ENCODE measurements around the gene ZNF556. TPM values are rescaled to one million over a fixed set of nuclear protein-coding genes. Genes with fewer than 3 reads are reported as not detected.
"Not testable (repeated sequence)": the region's sequence is repeated elsewhere in the genome, so short reads cannot be mapped to it uniquely, and the experiment has no call there.

Gene ZNF556
- total RNA-seq, 4 donors from 2014 or later: 0.27 to 0.47 (median 0.27) TPM; not detected in 1

- TF ChIP-seq POLR2AphosphoS5 (IDR thresholded peaks at IDR 0.05) (no peak), POLR2A (IDR thresholded peaks at IDR 0.05) (no peak), CTCF (IDR thresholded peaks at IDR 0.05) (no peak), EP300 (IDR thresholded peaks at IDR 0.05) (no peak)
- Histone ChIP-seq H3K36me3 (no peaks in the 10 kb centered on the region), H3K27me3 (no peaks in the 10 kb centered on the region), H3K9me3 (peaks cover 0 to 17% (median 0%) of the 10 kb centered on the region in 3 donors), H3K4me1 (no peaks in the 10 kb centered on the region), H3K27ac (no peak overlapping the region), H3K4me3 (no peak overlapping the region)
- 62 to 76% methylated on average over 8 of the region's 10 CpGs for WGBS, 2 donors (ENCODE audit: low coverage in 1 of 2)
- ATAC-seq: no peak
Measured at GRCh38 chr19:2863816-2864215, 3.3 kb upstream of the ZNF556 start.

GRCh38 chr19:2865334-2866100, 1.6 kb upstream of the ZNF556 start:
- 61 to 80% methylated on average over 10 to 11 of the region's 12 CpGs for WGBS, 2 donors (ENCODE audit: low coverage in 1 of 2)
- ATAC-seq: no peak

DNA sequence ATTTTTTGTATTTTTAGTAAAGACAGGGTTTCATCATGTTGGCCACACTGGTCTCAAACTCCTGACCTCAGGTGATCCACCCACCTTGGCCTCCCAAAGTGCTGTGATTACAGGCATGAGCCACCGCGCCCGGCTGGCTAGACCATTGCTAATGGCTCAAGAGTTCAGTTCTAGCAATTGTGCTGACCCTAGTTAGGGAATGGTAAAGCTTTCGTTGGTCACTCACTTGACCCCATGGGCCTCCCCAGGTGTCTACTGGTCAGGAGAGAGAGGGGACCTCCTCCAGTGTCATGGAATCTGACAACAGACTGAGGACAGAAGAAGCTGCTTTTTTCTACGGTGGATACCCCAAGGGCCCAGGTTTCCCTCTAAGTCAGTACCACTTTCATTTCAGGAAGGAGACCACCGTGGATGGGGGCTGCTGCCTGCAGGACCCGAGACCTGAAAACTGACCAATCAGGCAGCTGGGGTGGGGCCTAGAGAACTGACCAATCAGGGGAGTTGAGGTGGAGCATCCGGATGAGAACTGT, 575 bp upstream of the ZNF556 start:
- 80% methylated on average over 1 of the region's 8 CpGs; no CpG with 5 or more reads in 1 of the 2 donors for WGBS, 2 donors (ENCODE audit: low coverage in 1 of 2)
- Histone ChIP-seq H3K27ac (no peak overlapping the region), H3K4me3 (peak overlapping the region in 1 of 2 donors; percentile 33), H3K27me3 (no peaks in the 10 kb centered on the region), H3K9me3 (no peaks in the 10 kb centered on the region), H3K36me3 (no peaks in the 10 kb centered on the region), H3K4me1 (no peaks in the 10 kb centered on the region)
- TF ChIP-seq CTCF (IDR thresholded peaks at IDR 0.05) (no peak), POLR2AphosphoS5 (IDR thresholded peaks at IDR 0.05) (no peak), POLR2A (IDR thresholded peaks at IDR 0.05) (no peak), EP300 (IDR thresholded peaks at IDR 0.05) (no peak)
- ATAC-seq: no peak

More at GRCh38 chr19:2865334-2866100, 1.6 kb upstream of the ZNF556 start:
- H3K9me3 ChIP-seq: no peaks in the 10 kb centered on the region
- no peak for TF ChIP-seq POLR2AphosphoS5 (IDR thresholded peaks at IDR 0.05)
- no peak for TF ChIP-seq CTCF (IDR thresholded peaks at IDR 0.05)
- TF ChIP-seq POLR2A (IDR thresholded peaks at IDR 0.05): no peak
- TF ChIP-seq EP300 (IDR thresholded peaks at IDR 0.05): no peak
- H3K4me3 ChIP-seq: no peak overlapping the region
- no peak overlapping the region for H3K27ac ChIP-seq
- no peaks in the 10 kb centered on the region for H3K27me3 ChIP-seq
- no peaks in the 10 kb centered on the region for H3K36me3 ChIP-seq
- no peaks in the 10 kb centered on the region for H3K4me1 ChIP-seq

DNA sequence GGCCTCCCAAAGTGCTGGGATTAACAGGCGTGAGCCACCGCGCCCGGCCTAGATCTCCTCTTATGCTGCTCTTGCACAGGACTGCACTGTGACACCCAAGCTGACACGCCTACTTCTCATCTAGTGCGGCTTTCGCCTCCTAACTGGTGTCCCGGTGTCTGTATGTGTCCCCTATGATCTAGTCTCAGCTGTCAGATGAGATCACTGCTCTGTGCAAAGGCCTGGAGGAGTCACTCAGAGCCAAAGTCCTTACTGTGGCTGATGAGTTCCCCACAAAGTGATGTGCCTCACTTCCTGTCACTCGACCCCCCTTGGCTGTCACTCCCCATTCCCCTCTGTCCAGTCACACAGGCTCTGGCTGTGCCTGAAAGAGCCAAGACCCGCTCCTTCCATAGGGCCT, 2.5 kb downstream of the ZNF556 start:
- Histone ChIP-seq H3K27ac (no peak overlapping the region), H3K4me3 (no peak overlapping the region), H3K27me3 (no peaks in the 10 kb centered on the region), H3K9me3 (no peaks in the 10 kb centered on the region), H3K36me3 (no peaks in the 10 kb centered on the region), H3K4me1 (no peaks in the 10 kb centered on the region)
- TF ChIP-seq CTCF (IDR thresholded peaks at IDR 0.05) (no peak), POLR2A (IDR thresholded peaks at IDR 0.05) (no peak), POLR2AphosphoS5 (IDR thresholded peaks at IDR 0.05) (no peak), EP300 (IDR thresholded peaks at IDR 0.05) (no peak)
- WGBS, 2 donors (ENCODE audit: low coverage in 1 of 2): 59 to 88% methylated on average over 2 to 10 of the region's 10 CpGs
- ATAC-seq: no peak

- TF ChIP-seq CTCF (IDR thresholded peaks at IDR 0.05): peak in 2 of 4 experiments; percentile 30 to 55
- H3K9me3 ChIP-seq: peaks cover 0 to 19% (median under 1%) of the 10 kb centered on the region in 3 donors
- WGBS, 2 donors (ENCODE audit: low coverage in 1 of 2): 10 to 12% methylated on average over 2 to 11 of the region's 11 CpGs
- H3K27me3 ChIP-seq, H3K36me3 ChIP-seq, H3K4me3 ChIP-seq, ATAC-seq, H3K4me1 ChIP-seq, H3K27ac ChIP-seq: not testable (repeated sequence)
Measured at GRCh38 chr19:2872175-2872574, 5.0 kb downstream of the ZNF556 start.
